Right forelimb (tissue), 1 donor: ENCODE measurements around the gene RABEP1.

Experiments
- DNase-seq: peaks from one replicate; pipeline ENCODE4 v3.0.0-alpha.2; 2018

Gene RABEP1

GRCh38 chr17:5282642-5283217, 646 bp downstream of the RABEP1 start:
- peak; percentile 66 for DNase-seq

- no peak for DNase-seq
Measured at GRCh38 chr17:5283571-5284315, 1.7 kb downstream of the RABEP1 start.

- DNase-seq, result no peak
Measured at GRCh38 chr17:5284681-5285080, 2.6 kb downstream of the RABEP1 start.

GRCh38 chr17:5286846-5287245, 4.8 kb downstream of the RABEP1 start:
- no peak for DNase-seq

- DNase-seq, result no peak
Measured at GRCh38 chr17:5291683-5292350, 9.7 kb downstream of the RABEP1 start.

- DNase-seq, result no peak
Measured at GRCh38 chr17:5297245-5297644, 15.2 kb downstream of the RABEP1 start.

- DNase-seq, result no peak
Measured at GRCh38 chr17:5299383-5299782, 17.3 kb downstream of the RABEP1 start.

- no peak for DNase-seq
Measured at GRCh38 chr17:5304636-5305035, 22.6 kb downstream of the RABEP1 start.

GRCh38 chr17:5309851-5310250, 27.8 kb downstream of the RABEP1 start:
- DNase-seq, result no peak

GRCh38 chr17:5325851-5326250, 43.8 kb downstream of the RABEP1 start:
- DNase-seq, result no peak

- no peak for DNase-seq
Measured at GRCh38 chr17:5329784-5330557, 47.9 kb downstream of the RABEP1 start.

GRCh38 chr17:5330981-5331380, 48.9 kb downstream of the RABEP1 start:
- DNase-seq, result no peak

- DNase-seq, result no peak
Measured at GRCh38 chr17:5331506-5331905, 49.4 kb downstream of the RABEP1 start.

- DNase-seq, result no peak
Measured at GRCh38 chr17:5344914-5345313, 62.8 kb downstream of the RABEP1 start.

GRCh38 chr17:5352681-5353289, 70.7 kb downstream of the RABEP1 start:
- no peak for DNase-seq

GRCh38 chr17:5354310-5354709, 72.2 kb downstream of the RABEP1 start:
- no peak for DNase-seq

- no peak for DNase-seq
Measured at GRCh38 chr17:5354886-5355415, 72.9 kb downstream of the RABEP1 start.

GRCh38 chr17:5355421-5356129, 73.5 kb downstream of the RABEP1 start:
- no peak for DNase-seq

- DNase-seq, result no peak
Measured at GRCh38 chr17:5361426-5361825, 79.3 kb downstream of the RABEP1 start.

GRCh38 chr17:5362162-5362811, 80.2 kb downstream of the RABEP1 start:
- no peak for DNase-seq

- no peak for DNase-seq
Measured at GRCh38 chr17:5364156-5364555, 82.1 kb downstream of the RABEP1 start.
